Stimulated activated naive B cell treated with anti-CD40 and anti-IgM and Interleukin-4, amounts not matched to agents 10 μg/mL and 1 μg/mL and 100 μg/mL, for 72 hours (primary cell): ENCODE data around the gene NRG2.

Source experiments
- ATAC-seq, 2 donors: fragments of 150-1000 bp; cut with Tn5 transposase; replicated peaks; 2 replicates each; pipeline ENCODE4 v1.10.0; 2021; ENCODE audit warnings: moderate library complexity in 1 of 2
- DNase-seq: peaks from one replicate; pipeline ENCODE4 v3.0.0; 2021
- H3K27ac Mint-ChIP-seq: one replicate; pipeline ENCODE4 v1.8.0; 2022; ENCODE audit warnings: mild to moderate bottlenecking, mixed read lengths
- H3K27me3 Mint-ChIP-seq, 2 donors: one replicate each; pipeline ENCODE4 v1.8.0; 2022; ENCODE audit warnings: mixed read lengths in 2 of 2
- H3K36me3 Mint-ChIP-seq, 2 donors: one replicate each; pipeline ENCODE4 v1.8.0; 2022; ENCODE audit warnings: mixed read lengths in 2 of 2, mild to moderate bottlenecking in 1 of 2
- H3K4me1 Mint-ChIP-seq, 2 donors: one replicate each; pipeline ENCODE4 v1.8.0; 2022; ENCODE audit warnings: mixed read lengths in 2 of 2, mild to moderate bottlenecking in 1 of 2
- H3K4me3 Mint-ChIP-seq, 2 donors: one replicate each; pipeline ENCODE4 v1.8.0; 2022; ENCODE audit warnings: mild to moderate bottlenecking in 2 of 2, mixed read lengths in 2 of 2, moderate library complexity in 1 of 2
- H3K9me3 Mint-ChIP-seq, 2 donors: one replicate each; pipeline ENCODE4 v1.8.0; 2022; ENCODE audit warnings: mixed read lengths in 2 of 2, mild to moderate bottlenecking in 1 of 2

NRG2 gene

DNA sequence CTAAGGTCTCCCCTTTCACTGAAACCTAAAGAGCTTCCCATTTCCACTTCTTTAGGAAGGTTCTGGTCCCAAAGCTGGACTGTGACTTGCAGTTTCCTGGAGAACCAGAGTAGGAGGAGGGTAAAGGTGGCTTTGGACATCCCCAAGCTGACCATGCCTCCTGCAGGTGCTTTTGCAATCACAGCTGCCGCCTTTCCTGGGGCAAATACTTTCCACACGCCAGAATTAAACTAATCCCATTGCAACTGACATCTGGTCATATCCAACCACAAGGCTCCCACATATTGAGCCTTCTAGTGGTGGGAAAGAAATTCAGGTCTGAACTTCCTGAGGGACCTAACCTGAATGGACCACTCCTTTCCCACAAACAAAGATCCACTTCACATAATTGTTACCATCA lies 92.7 kb downstream of the NRG2 start:
- Mint-ChIP-seq H3K4me1 (peaks cover 8 to 14% of the 10 kb centered on the region in 2 donors), H3K27me3 (peaks cover 26 to 30% of the 10 kb centered on the region in 2 donors), H3K9me3 (no peaks in the 10 kb centered on the region), H3K36me3 (no peaks in the 10 kb centered on the region), H3K27ac (no peak overlapping the region), H3K4me3 (no peak overlapping the region)
- DNase-seq (no peak), ATAC-seq (no peak)

DNA sequence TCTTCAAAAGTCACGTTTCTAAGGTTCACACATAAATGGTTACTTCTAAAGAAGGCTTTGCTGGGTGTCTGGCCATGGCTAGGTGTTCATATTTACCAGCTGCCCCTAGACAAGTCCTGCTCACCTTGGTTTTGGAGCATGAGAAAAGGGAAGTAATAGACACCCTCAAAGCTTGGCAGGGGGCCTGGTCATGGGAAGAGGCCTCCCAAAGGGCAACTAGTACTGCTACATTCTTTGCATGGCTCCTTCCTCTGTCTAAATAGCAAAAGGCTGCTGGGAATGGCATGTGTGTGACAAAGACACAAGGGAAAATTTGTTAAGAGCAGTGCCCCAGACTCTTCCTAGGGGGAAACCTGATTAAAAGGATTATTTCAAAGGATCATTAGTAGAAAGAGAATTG lies 93.4 kb downstream of the NRG2 start:
- H3K27me3 Mint-ChIP-seq, result peaks cover 19 to 23% of the 10 kb centered on the region in 2 donors
- no peak for ATAC-seq
- no peak overlapping the region for H3K4me3 Mint-ChIP-seq
- H3K27ac Mint-ChIP-seq, result no peak overlapping the region
- DNase-seq, result no peak
- no peaks in the 10 kb centered on the region for H3K36me3 Mint-ChIP-seq
- H3K9me3 Mint-ChIP-seq, result no peaks in the 10 kb centered on the region
- peaks cover 8 to 21% of the 10 kb centered on the region in 2 donors for H3K4me1 Mint-ChIP-seq

DNA sequence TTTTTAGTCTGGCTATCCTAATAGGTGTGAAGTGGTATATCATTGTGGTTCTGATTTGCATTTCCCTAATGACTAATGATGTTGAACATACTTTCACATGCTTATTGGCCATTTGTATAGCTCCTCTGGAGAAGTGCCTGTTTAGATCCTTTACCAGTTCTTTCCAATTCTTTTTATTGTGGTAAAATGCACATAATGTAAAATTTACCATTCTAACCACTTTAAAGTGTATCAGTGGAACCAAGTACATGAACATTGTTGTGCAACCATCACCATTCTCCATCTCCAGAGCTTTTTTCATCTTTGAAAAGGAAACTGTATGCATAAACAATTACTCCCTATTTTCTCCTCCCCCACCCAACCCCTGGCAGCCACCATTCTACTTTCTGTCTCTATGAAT lies 95.4 kb downstream of the NRG2 start:
- ATAC-seq, result no peak

DNA sequence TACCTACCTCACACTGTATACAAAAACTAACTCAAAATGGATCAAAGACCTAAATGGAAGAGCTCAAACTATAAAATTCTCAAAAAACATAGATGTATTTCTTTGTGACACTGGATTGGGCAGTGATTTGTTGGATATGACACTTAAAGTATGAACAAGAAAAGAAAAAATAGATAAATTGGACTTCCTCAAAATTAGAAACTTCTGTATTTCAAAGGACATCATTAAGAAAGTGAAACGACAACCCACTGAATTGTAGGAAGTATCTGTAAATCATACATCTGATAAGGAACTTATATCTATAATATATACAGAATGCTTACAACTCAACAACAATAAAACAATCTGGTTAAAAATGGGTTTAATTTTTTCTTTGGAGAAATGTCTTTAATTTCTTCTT lies 96.7 kb downstream of the NRG2 start:
- H3K4me1 Mint-ChIP-seq, result peaks cover 8 to 22% of the 10 kb centered on the region in 2 donors
- no peaks in the 10 kb centered on the region for H3K9me3 Mint-ChIP-seq
- H3K4me3 Mint-ChIP-seq, result no peak overlapping the region
- H3K36me3 Mint-ChIP-seq, result no peaks in the 10 kb centered on the region
- H3K27me3 Mint-ChIP-seq, result peaks cover 9 to 18% of the 10 kb centered on the region in 2 donors
- ATAC-seq (peak; percentile 62 to 70), DNase-seq (no peak)
- no peak overlapping the region for H3K27ac Mint-ChIP-seq

More for the DNA sequence above, 95.4 kb downstream of the NRG2 start:
- H3K4me3 Mint-ChIP-seq, result no peak overlapping the region
- no peak for DNase-seq
- H3K4me1 Mint-ChIP-seq, result peaks cover 8 to 22% of the 10 kb centered on the region in 2 donors
- H3K36me3 Mint-ChIP-seq, result no peaks in the 10 kb centered on the region
- H3K9me3 Mint-ChIP-seq, result no peaks in the 10 kb centered on the region
- no peak overlapping the region for H3K27ac Mint-ChIP-seq
- H3K27me3 Mint-ChIP-seq, result peaks cover 11 to 19% of the 10 kb centered on the region in 2 donors

DNA sequence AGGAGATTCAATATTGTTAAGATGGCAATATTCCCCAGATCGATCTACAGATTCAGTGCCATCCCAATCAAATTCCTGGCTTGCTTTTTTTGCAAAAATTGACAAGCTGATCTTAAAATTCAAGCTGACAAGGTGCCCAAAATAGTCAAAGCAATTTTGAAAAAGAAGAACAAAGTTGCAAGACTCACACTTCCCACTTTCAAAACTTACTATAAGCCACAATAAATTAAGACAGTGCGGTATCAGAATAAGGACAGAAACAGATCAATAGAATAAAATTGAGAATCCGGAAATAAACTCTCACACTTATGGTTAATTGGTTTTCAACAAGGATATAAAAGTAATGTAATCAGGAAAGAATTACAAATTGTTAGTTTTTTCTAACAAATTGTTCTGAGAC lies 97.1 kb downstream of the NRG2 start:
- DNase-seq, result no peak
- no peaks in the 10 kb centered on the region for H3K36me3 Mint-ChIP-seq

DNA sequence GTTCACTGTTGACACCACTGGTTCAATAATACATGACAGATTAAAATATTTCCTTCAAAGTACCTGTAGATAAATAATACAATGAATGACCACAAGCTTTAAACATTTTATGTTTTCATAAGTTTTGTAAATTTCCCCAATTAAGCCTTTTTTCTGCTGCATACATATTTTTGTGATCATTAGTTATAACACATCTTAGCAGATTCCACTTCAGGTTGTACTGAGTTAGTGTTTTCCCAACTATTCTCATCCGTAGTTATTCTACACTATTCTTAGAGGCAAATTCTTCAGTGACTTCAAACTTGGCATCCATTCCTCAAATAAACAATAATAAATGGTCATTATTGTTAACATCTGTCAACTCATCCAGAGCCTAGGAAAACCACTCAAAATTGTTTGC lies 100.9 kb downstream of the NRG2 start:
- ATAC-seq (no peak), DNase-seq (no peak)
- no peak overlapping the region for H3K4me3 Mint-ChIP-seq
- no peak overlapping the region for H3K27ac Mint-ChIP-seq
- H3K27me3 Mint-ChIP-seq, result peaks cover 23 to 33% of the 10 kb centered on the region in 2 donors
- peaks cover 3% of the 10 kb centered on the region in 2 donors for H3K36me3 Mint-ChIP-seq
- H3K9me3 Mint-ChIP-seq, result peaks cover 10 to 12% of the 10 kb centered on the region in 2 donors
- peaks cover 8 to 22% of the 10 kb centered on the region in 2 donors for H3K4me1 Mint-ChIP-seq

More for the DNA sequence above, 97.1 kb downstream of the NRG2 start:
- peak in 1 of 2 donors; percentile 38 for ATAC-seq
- Mint-ChIP-seq H3K27me3 (peaks cover 9 to 17% of the 10 kb centered on the region in 2 donors), H3K27ac (no peak overlapping the region), H3K4me3 (no peak overlapping the region), H3K9me3 (no peaks in the 10 kb centered on the region), H3K4me1 (peaks cover 8 to 22% of the 10 kb centered on the region in 2 donors)

DNA sequence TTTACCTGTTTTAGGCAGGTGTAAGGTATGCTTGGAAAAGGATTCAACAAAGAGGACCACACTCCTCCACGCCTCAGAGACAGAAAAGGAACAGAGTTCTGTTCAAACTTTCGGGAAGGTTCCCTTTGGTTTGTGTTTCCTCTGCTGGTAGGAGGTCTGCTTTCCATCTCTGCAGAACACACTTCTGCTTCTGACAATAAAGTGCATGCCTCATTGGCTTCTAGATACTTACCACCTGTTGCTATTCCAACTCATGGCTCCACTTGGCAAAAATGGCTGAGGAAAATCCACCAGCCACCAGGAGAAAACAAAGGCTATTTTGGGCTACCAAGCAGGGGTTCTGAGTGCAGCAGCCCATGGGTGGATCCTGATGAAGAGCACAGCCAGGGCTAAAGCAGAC lies 112.7 kb downstream of the NRG2 start:
- no peak overlapping the region for H3K27ac Mint-ChIP-seq
- H3K4me1 Mint-ChIP-seq, result no peaks in the 10 kb centered on the region
- no peaks in the 10 kb centered on the region for H3K9me3 Mint-ChIP-seq
- ATAC-seq (no peak), DNase-seq (no peak)
- H3K27me3 Mint-ChIP-seq, result peaks cover 51 to 76% of the 10 kb centered on the region in 2 donors
- H3K4me3 Mint-ChIP-seq, result no peak overlapping the region
- H3K36me3 Mint-ChIP-seq, result no peaks in the 10 kb centered on the region

DNA sequence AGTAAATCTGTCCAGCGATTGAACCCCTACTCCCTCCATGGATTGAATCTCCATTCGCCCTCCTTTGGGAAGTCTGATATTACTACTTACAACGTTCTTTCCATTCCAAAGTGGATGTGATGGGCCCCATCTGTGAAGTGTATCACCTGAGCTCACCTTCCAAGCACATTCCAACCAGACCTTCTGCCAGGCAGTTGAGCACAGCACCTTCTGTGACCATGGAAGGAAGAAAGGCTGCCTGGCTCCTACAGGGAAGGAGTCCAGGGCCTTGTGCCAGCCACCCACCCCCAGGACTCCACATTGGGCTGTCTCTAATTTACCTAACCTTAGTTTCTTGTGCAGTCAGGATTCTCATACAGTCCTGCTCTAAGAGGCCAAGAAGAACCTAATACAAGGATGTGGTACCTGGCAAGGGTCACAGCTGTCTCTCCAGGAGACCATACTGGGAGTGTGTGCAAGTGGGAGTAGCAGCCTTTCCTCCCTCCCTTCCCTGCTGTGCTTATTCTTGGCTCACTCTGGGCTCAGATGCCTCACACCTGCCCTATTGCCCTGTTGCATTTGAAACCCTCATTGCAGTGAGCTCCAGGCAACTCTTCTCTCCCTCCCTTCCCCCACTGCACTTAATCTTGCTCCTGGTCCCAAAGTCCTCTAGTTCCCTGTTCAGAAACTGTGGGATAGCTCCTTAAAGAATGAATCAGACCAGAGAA lies 116.1 kb downstream of the NRG2 start:
- Mint-ChIP-seq H3K9me3 (no peaks in the 10 kb centered on the region), H3K4me1 (no peaks in the 10 kb centered on the region), H3K27me3 (peaks cover 39 to 77% of the 10 kb centered on the region in 2 donors), H3K27ac (no peak overlapping the region), H3K4me3 (no peak overlapping the region), H3K36me3 (no peaks in the 10 kb centered on the region)
- no peak for DNase-seq
- ATAC-seq, result no peak

DNA sequence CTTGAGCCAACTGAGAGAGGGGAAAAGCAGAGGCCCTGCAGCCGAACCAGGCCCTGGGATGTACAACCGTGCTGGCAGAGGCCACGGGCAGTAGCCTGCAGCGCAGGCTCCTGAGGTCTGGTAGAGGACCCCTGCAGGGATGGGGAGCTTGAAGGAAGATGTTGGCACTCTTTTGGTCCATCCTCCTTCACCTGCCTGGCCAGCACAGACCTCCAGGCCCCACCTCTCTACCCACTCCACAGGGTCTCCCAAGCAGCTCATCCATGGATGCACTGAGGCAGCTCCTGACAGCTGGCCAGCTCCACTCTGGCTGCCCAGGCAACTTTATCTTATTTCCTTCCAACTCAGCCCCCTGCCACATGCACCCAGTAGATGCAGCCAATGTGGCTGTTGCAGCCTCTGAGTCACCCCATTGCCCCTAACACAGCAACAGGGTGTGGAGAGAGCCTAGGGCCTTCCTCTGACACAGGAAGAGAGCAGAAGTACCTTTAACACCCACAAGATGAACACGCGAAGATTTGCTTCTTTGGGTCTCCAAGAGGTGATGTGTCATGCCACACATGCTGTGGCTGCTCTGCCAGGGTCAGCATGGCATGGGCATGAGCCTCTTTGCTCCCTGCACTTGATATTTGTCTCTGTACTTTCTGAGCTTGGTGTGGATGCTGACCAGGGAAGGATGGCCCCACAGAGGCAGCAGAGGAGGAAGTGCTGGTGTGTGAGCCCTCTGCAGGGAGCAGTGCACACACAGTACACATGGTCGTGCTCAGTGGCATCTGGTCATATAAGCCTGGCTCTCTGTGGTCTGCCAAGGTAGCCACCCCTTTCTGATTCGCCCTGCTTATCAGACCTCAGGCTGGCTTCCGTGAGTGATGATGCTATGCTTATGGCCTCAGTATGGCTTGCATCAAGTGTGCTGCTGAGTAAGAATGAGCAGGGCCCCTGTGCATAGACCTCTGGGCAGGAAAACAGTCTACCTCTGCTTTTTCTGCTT lies 117.2 kb downstream of the NRG2 start:
- Mint-ChIP-seq H3K9me3 (no peaks in the 10 kb centered on the region), H3K36me3 (no peaks in the 10 kb centered on the region), H3K4me3 (no peak overlapping the region), H3K27ac (no peak overlapping the region), H3K4me1 (no peaks in the 10 kb centered on the region), H3K27me3 (peaks cover 37 to 73% of the 10 kb centered on the region in 2 donors)
- DNase-seq, result no peak
- ATAC-seq, result peak in 1 of 2 donors; percentile 29

DNA sequence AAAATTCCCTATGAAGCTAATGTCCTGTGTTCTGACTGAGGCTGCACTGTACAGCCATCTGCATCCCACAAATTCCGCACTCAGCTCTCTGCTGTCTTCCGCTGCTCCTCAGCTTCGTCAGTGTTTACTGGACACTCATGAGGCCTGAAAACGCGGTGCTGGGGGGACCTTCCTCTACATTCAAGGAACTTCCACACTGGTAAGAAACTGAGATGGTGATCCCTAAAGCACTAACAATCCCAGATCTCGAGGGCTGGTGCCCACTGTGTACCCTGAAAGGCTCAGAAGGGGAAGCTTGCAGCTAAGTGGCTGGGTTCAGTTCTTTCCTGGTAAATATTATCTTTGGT lies 117.9 kb downstream of the NRG2 start:
- no peak overlapping the region for H3K27ac Mint-ChIP-seq
- H3K27me3 Mint-ChIP-seq, result peaks cover 41 to 71% of the 10 kb centered on the region in 2 donors
- no peak for ATAC-seq

DNA sequence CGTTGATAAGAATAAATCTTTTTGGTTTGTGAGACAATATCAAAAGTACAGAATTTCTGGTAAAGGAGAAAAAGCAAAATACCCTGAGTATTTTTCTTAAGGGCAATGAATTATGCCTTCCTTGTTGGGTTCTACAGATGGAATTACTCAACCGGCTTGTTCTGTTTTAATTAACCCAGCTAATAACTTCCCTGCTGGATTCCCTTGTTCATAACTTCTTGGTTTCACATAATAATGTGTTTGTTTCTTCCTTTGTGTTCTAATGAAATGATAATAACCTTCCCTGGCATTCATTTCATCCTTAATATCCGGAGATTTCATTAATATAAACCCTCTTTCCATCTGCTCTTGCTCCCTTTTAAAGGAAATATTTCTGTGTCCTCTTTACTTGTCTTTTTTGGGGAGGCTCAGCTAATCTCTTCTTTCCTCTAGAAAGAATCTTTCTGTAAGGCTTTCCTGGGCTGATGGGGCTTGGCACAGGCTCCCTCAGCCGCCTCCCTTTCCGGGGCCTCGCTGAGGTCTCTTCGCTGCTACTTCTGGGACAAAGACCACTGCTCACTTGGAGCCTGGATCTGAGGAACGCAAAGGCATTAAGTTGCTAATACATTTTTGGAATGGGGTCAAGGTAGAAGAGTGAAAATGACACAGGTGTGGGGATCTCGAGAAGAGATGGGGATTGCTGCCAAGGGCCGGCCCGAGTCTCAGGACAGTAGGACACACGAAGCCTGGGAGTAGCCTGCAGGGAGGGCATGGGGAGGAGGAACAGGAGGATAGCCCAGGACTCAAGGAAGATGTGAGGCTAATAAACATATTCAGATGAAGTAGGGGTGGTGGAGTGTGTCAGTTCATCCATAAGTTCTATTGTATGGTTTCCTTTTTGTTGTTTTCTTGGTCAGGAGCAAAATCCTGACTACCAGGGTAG lies 118.5 kb downstream of the NRG2 start:
- no peak overlapping the region for H3K4me3 Mint-ChIP-seq
- no peaks in the 10 kb centered on the region for H3K4me1 Mint-ChIP-seq
- H3K36me3 Mint-ChIP-seq, result no peaks in the 10 kb centered on the region
- no peaks in the 10 kb centered on the region for H3K9me3 Mint-ChIP-seq
- DNase-seq (no peak), ATAC-seq (no peak)
- peaks cover 37 to 65% of the 10 kb centered on the region in 2 donors for H3K27me3 Mint-ChIP-seq
- no peak overlapping the region for H3K27ac Mint-ChIP-seq

More for the DNA sequence above, 117.9 kb downstream of the NRG2 start:
- Mint-ChIP-seq H3K4me3 (no peak overlapping the region), H3K4me1 (no peaks in the 10 kb centered on the region), H3K36me3 (no peaks in the 10 kb centered on the region), H3K9me3 (no peaks in the 10 kb centered on the region)
- no peak for DNase-seq

DNA sequence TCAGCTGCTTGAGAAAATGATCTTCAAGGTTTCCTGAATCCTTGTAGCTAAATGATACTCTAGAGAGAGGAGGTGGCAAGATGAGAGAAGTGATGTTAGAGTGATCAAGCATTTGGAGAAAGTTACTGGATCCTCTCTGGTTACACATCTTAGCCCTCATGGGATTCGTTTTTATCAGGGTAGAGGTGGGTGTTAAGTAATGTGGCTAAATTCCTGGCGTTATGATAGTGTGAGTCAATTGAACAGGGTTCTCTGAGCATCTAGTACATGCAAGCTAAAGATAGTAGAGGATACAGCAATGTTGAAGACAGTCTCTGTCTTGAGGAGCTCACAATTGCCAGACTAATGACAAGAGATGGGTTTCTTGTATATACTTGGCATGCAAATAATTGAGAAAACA lies 123.8 kb downstream of the NRG2 start:
- no peaks in the 10 kb centered on the region for H3K36me3 Mint-ChIP-seq
- no peak overlapping the region for H3K27ac Mint-ChIP-seq
- no peaks in the 10 kb centered on the region for H3K4me1 Mint-ChIP-seq
- DNase-seq (no peak), ATAC-seq (no peak)
- H3K9me3 Mint-ChIP-seq, result no peaks in the 10 kb centered on the region
- H3K4me3 Mint-ChIP-seq, result no peak overlapping the region
- H3K27me3 Mint-ChIP-seq, result peaks cover 20 to 46% of the 10 kb centered on the region in 2 donors

DNA sequence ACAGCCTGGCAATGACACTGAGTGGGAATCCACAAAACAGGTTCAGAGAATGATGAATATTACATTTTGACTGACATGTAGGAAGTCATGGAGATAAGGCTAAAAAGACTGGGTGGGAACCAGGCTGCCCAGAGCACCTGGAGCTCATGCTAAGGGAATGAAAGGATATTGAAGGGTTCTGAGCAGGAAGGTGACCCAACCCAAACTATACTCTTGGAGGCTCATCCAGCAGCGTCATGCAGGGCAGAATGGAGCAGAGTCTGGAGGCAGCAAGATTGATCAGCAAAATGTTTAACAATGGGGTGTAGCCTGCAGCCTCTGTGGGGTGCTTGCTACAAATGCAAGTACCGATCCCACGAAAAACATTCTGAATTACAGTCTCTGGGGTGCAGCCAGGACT lies 127.3 kb downstream of the NRG2 start:
- no peaks in the 10 kb centered on the region for H3K36me3 Mint-ChIP-seq
- H3K27ac Mint-ChIP-seq, result no peak overlapping the region
- H3K4me1 Mint-ChIP-seq, result no peaks in the 10 kb centered on the region
- peaks cover 28 to 44% of the 10 kb centered on the region in 2 donors for H3K27me3 Mint-ChIP-seq
- H3K4me3 Mint-ChIP-seq, result no peak overlapping the region
- ATAC-seq (no peak), DNase-seq (no peak)
- no peaks in the 10 kb centered on the region for H3K9me3 Mint-ChIP-seq

DNA sequence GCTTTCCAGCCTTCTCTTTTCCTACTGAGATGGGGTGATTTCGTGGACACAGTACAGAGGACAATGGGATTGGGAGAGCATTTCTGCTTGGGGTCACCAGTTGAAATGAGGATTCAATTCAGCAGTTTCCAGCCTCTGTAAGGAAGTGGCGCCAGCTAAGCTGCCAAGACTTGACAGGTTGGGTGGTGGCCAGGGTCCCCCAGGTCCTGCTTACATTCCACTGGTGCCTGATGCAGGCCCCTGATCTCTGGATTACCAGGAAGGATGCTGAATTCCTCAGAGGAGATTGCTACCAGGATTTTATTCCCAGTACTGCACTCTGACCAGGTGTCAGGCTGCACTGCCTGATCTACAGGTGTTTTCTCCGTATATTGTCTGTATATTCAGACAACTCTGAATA lies 127.8 kb downstream of the NRG2 start:
- no peak for DNase-seq
- Mint-ChIP-seq H3K36me3 (no peaks in the 10 kb centered on the region), H3K27ac (no peak overlapping the region), H3K4me1 (no peaks in the 10 kb centered on the region), H3K4me3 (no peak overlapping the region), H3K9me3 (no peaks in the 10 kb centered on the region), H3K27me3 (peaks cover 27 to 44% of the 10 kb centered on the region in 2 donors)
- ATAC-seq, result no peak
